ENCODE data around the gene GKN1.

GKN1 gene

GRCh38 chr2:68978098-68978497, 3.7 kb downstream of the GKN1 start:
- TF ChIP-seq CTCF (IDR thresholded peaks at IDR 0.05; ENCODE audit: extremely low read depth, insufficient read depth, missing control alignments), result no peak
- in situ Hi-C loops (cut with MboI; ENCODE audit: low pct_unique_long_range_greater_than_20kb, low sequenced_read_pairs, unreplicated experiment), result no loop called here
- DNase-seq (ENCODE audit: low spot score), result no peak

- in situ Hi-C loops (cut with MboI; ENCODE audit: low pct_unique_long_range_greater_than_20kb, low sequenced_read_pairs, unreplicated experiment), result no loop called here
- no peak for DNase-seq (ENCODE audit: low spot score)
- TF ChIP-seq CTCF (IDR thresholded peaks at IDR 0.05; ENCODE audit: extremely low read depth, insufficient read depth, missing control alignments), result no peak
Observed at GRCh38 chr2:68980956-68981355, 6.5 kb downstream of the GKN1 start.

- no peak for TF ChIP-seq CTCF (IDR thresholded peaks at IDR 0.05; ENCODE audit: extremely low read depth, insufficient read depth, missing control alignments)
- in situ Hi-C loops (cut with MboI; ENCODE audit: low pct_unique_long_range_greater_than_20kb, low sequenced_read_pairs, unreplicated experiment), result no loop called here
- DNase-seq (ENCODE audit: low spot score), result no peak
Observed at GRCh38 chr2:68987021-68987503, 12.6 kb downstream of the GKN1 start.

GRCh38 chr2:68989035-68989434, 14.6 kb downstream of the GKN1 start:
- in situ Hi-C loops (cut with MboI; ENCODE audit: low pct_unique_long_range_greater_than_20kb, low sequenced_read_pairs, unreplicated experiment), result no loop called here
- DNase-seq (ENCODE audit: low spot score), result no peak
- TF ChIP-seq CTCF (IDR thresholded peaks at IDR 0.05; ENCODE audit: extremely low read depth, insufficient read depth, missing control alignments), result no peak

- no peak for TF ChIP-seq CTCF (IDR thresholded peaks at IDR 0.05; ENCODE audit: extremely low read depth, insufficient read depth, missing control alignments)
- in situ Hi-C loops (cut with MboI; ENCODE audit: low pct_unique_long_range_greater_than_20kb, low sequenced_read_pairs, unreplicated experiment), result no loop called here
- no peak for DNase-seq (ENCODE audit: low spot score)
Observed at GRCh38 chr2:68992341-68992740, 17.9 kb downstream of the GKN1 start.

- in situ Hi-C loops (cut with MboI; ENCODE audit: low pct_unique_long_range_greater_than_20kb, low sequenced_read_pairs, unreplicated experiment), result no loop called here
- DNase-seq (ENCODE audit: low spot score), result no peak
- no peak for TF ChIP-seq CTCF (IDR thresholded peaks at IDR 0.05; ENCODE audit: extremely low read depth, insufficient read depth, missing control alignments)
Observed at GRCh38 chr2:68992933-68993332, 18.5 kb downstream of the GKN1 start.

GRCh38 chr2:68993660-68994059, 19.2 kb downstream of the GKN1 start:
- in situ Hi-C loops (cut with MboI; ENCODE audit: low pct_unique_long_range_greater_than_20kb, low sequenced_read_pairs, unreplicated experiment), result no loop called here
- TF ChIP-seq CTCF (IDR thresholded peaks at IDR 0.05; ENCODE audit: extremely low read depth, insufficient read depth, missing control alignments), result no peak
- DNase-seq (ENCODE audit: low spot score), result no peak
